BLaER1 treated with 17β-estradiol and CSF1 and Interleukin-3, amounts not matched to agents 10 nM and 100 nM (cell line): ENCODE data around the gene IGF1.

Source experiments
- H3K27ac ChIP-seq, 11 experiments: shearing (Covaris generic); formaldehyde crosslinking; 2 replicates each; pipeline ENCODE4 v1.8.1; 2022
- H3K27me3 ChIP-seq, 11 experiments: shearing (Covaris generic); formaldehyde crosslinking; 2 replicates each; pipeline ENCODE4 v1.8.1; 2022
- H3K36me3 ChIP-seq, 11 experiments: shearing (Covaris generic); formaldehyde crosslinking; 2 replicates each; pipeline ENCODE4 v1.8.1; 2022
- H3K4me1 ChIP-seq, 10 experiments: shearing (Covaris generic); formaldehyde crosslinking; 2 replicates each; pipeline ENCODE4 v1.8.1; 2022
- H3K4me2 ChIP-seq, 11 experiments: shearing (Covaris generic); formaldehyde crosslinking; 2 replicates each; pipeline ENCODE4 v1.8.1; 2022
- H3K4me3 ChIP-seq, 10 experiments: shearing (Covaris generic); formaldehyde crosslinking; 2 replicates each; pipeline ENCODE4 v1.8.1; 2022
- H3K9ac ChIP-seq, 11 experiments: shearing (Covaris generic); formaldehyde crosslinking; 2 replicates each; pipeline ENCODE4 v1.8.1; 2022
- H3K9me3 ChIP-seq, 11 experiments: shearing (Covaris generic); formaldehyde crosslinking; replicated peaks in 1 of 11; 2 replicates each; pipeline ENCODE4 v1.8.1; 2022
- H4K20me1 ChIP-seq, 11 experiments: shearing (Covaris generic); formaldehyde crosslinking; 2 replicates each; pipeline ENCODE4 v1.8.1; 2022
- Cebpa-rat ChIP-seq, 11 experiments: shearing (Covaris generic); IDR thresholded peaks; 2 replicates each; pipeline ENCODE4 v1.8.1; 2022

IGF1 gene

DNA sequence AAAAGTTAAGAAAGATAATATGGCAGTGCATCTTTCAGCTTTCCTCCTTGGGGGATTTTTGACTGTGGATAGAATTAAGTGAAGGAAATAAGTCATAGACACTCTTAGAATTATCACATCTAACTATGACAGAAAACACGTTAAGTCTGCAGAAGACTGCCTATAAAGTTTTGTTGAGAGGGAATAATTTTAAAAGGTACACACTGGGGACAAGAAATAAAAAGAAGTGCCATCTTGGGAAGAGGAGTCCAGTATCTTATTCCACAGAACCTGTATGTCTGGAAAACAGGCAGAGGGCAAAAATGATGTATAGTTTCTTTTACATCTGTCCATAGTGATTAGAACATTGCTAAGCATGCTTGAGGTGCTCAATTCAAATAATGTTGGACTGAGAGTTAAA, 80.7 kb downstream of the IGF1 start:
- Histone ChIP-seq H3K4me3 (no peak overlapping the region), H3K4me1 (no peaks in the 10 kb centered on the region), H3K27me3 (no peaks in the 10 kb centered on the region), H3K36me3 (no peaks in the 10 kb centered on the region), H3K4me2 (no peak overlapping the region), H3K9me3 (no peaks in the 10 kb centered on the region), H4K20me1 (no peaks in the 10 kb centered on the region), H3K27ac (no peak overlapping the region), H3K9ac (no peak overlapping the region)
- no peak for TF ChIP-seq Cebpa-rat (IDR thresholded peaks at IDR 0.05)

DNA sequence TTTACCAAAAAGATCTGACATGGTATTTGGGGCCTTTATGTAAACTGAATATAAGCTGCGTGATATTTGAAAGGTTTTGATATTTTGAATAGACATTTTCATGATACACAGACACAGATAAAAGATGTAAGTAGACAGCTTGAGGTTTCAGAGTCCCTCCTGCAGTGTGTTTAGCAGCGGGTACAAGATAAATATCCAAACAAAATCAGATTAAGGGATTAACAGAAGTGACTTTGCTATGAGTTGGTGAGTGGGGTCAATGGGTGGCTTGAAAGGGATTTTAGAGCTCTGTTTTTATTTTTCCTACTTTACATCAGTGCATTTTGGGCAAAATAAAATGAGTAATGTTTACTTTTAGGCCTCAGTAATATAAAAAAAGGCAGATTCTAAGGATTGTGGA, 84.1 kb downstream of the IGF1 start:
- Histone ChIP-seq H3K9ac (no peak overlapping the region), H3K4me2 (no peak overlapping the region), H3K36me3 (no peaks in the 10 kb centered on the region), H4K20me1 (no peaks in the 10 kb centered on the region), H3K9me3 (no peaks in the 10 kb centered on the region), H3K27ac (no peak overlapping the region), H3K4me3 (no peak overlapping the region), H3K27me3 (no peaks in the 10 kb centered on the region), H3K4me1 (no peaks in the 10 kb centered on the region)
- TF ChIP-seq Cebpa-rat (IDR thresholded peaks at IDR 0.05): no peak

DNA sequence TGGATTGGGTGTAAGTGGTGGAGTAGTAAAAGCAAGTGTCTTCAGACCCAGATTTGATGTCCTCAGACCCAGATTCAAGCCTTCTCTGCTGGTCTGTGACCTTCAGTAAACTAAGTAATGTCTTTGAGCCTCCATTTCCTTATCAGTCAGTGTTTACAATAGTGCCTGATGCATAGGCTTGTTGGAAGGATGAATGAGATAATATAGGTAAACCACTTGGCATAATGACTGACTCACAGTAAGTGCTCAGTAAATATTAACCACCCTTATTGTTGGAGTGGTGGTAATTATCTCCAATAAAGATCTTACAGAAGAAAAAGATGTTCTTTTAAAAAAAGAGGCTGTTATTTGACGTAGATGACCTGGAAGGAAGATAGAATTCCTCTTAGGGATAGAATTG, 86.2 kb downstream of the IGF1 start:
- no peak for TF ChIP-seq Cebpa-rat (IDR thresholded peaks at IDR 0.05)

DNA sequence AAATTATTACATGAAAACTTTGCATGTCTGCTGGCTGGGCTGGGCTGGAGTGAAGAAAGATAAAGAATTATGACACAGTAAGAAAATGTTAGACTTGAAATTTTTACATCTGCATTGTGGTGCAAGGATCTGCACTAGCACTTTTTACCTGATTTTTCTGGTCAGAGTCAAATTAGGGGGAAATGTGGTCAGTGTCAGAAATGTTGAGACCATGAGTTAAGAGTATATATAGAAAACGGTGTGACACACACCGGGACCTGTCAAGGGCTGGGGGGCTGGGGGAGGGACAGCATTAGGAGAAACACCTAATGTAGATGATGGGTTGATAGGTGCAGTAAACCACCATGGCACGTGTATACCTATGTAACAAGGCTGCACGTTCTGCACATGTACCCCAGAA, 90.3 kb downstream of the IGF1 start:
- Histone ChIP-seq H3K4me3 (no peak overlapping the region), H3K4me2 (no peak overlapping the region)

More for the DNA sequence above, 86.2 kb downstream of the IGF1 start:
- Histone ChIP-seq H3K4me3 (no peak overlapping the region), H3K27me3 (no peaks in the 10 kb centered on the region), H4K20me1 (no peaks in the 10 kb centered on the region), H3K27ac (no peak overlapping the region), H3K9me3 (no peaks in the 10 kb centered on the region), H3K36me3 (no peaks in the 10 kb centered on the region), H3K4me2 (no peak overlapping the region), H3K9ac (no peak overlapping the region), H3K4me1 (no peaks in the 10 kb centered on the region)

DNA sequence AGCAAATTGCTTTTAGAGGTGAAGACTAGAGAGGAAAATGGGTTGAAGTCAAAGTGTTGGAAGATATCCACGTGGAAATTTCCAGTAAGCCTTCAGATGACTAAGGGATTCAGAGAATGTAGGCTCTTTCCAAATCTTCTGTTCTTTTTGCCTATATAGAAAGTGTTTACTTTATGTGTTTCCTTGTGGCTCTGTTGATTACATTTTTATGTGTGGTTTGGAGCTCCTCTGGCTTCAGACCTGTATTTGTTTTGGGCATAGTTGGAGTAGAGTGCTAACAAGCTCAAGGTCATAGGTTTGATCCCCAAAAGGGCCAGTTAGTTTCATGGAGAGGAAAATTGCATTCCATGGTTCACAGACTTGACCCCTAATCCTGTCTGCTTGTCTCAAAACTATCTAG, 91.9 kb downstream of the IGF1 start:
- peaks cover 6 to 17% (median 13%) of the 10 kb centered on the region in 11 experiments; a peak in 18 of 22 replicates for H3K9me3 ChIP-seq
- H3K27ac ChIP-seq: no peak overlapping the region
- no peak overlapping the region for H3K4me2 ChIP-seq
- H4K20me1 ChIP-seq: no peaks in the 10 kb centered on the region
- H3K36me3 ChIP-seq: no peaks in the 10 kb centered on the region
- H3K27me3 ChIP-seq: no peaks in the 10 kb centered on the region
- no peak for TF ChIP-seq Cebpa-rat (IDR thresholded peaks at IDR 0.05)
- no peak overlapping the region for H3K9ac ChIP-seq
- H3K4me3 ChIP-seq: no peak overlapping the region
- H3K4me1 ChIP-seq: no peaks in the 10 kb centered on the region

More for the DNA sequence above, 90.3 kb downstream of the IGF1 start:
- Histone ChIP-seq H3K27ac (no peak overlapping the region), H3K4me1 (no peaks in the 10 kb centered on the region), H4K20me1 (no peaks in the 10 kb centered on the region), H3K9ac (no peak overlapping the region), H3K27me3 (no peaks in the 10 kb centered on the region), H3K9me3 (peaks cover 0 to 2% (median 0%) of the 10 kb centered on the region in 11 experiments; a peak in 3 of 22 replicates), H3K36me3 (no peaks in the 10 kb centered on the region)
- TF ChIP-seq Cebpa-rat (IDR thresholded peaks at IDR 0.05): no peak

DNA sequence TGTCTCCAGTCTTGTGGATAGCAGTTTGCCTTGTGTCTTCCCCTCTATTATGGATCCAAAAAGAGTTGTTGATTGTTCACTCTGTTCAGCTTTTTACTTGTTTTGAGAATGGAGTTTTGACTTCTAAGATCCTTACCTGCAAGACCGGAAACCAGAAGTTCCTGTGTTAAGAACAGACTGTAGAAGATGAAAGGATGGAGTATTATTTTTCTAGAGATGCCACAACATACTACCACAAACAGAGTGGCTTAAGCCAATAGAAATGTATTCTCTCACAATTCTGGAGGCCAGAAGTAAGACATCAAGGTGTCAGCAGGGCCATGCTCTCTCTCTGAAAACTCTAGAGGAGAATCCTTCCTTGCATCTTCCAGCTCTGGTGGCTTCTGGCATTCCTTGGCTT, 95.0 kb downstream of the IGF1 start:
- Histone ChIP-seq H3K27ac (no peak overlapping the region), H3K4me3 (no peak overlapping the region), H3K9ac (no peak overlapping the region), H4K20me1 (no peaks in the 10 kb centered on the region), H3K4me2 (no peak overlapping the region), H3K9me3 (peaks cover 6 to 21% (median 16%) of the 10 kb centered on the region in 11 experiments; a peak in 18 of 22 replicates), H3K27me3 (no peaks in the 10 kb centered on the region), H3K4me1 (no peaks in the 10 kb centered on the region), H3K36me3 (no peaks in the 10 kb centered on the region)
- TF ChIP-seq Cebpa-rat (IDR thresholded peaks at IDR 0.05): no peak

DNA sequence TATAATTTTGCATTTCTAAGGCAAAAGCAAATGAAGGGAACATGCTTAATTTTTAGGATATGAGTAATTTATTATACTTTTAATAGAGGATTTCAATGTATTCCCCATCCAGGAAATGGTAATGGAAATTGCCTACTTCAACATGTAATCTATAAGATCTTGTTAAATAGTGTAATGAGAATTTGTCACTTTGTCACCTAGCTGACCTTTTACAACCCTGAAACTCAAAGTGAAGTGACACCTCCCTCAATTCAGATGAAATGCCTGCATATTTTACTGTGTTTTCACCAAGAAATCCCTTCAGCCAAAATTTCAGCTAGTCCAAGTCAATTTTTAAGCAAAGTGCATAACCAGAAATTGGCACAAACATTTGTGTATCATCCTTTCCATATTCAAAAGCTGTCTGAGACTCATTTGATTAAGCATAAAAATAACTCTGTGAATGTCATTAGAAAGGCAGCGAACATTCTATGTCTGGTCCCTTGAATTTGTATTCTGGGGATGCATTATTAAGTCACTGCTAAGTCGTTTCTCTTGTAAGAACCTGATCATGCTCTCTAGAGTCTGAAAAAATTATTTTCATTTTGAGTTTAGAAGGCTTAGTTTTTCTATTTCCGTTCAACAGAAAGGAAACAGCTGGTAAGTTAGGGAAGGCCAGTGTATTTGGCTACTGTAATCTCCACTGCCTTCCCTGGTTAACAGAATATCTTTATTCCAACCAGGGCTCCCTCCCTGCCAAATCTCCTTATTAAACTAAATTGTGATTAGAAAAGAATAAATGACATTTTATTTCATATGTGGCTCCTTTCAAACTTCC, 100.8 kb downstream of the IGF1 start:
- Histone ChIP-seq H3K4me2 (no peak overlapping the region), H4K20me1 (no peaks in the 10 kb centered on the region), H3K9ac (no peak overlapping the region), H3K4me1 (no peaks in the 10 kb centered on the region; a peak in 1 of 20 replicates), H3K27ac (no peak overlapping the region), H3K9me3 (peaks cover 2 to 17% (median 12%) of the 10 kb centered on the region in 11 experiments; a peak in 18 of 22 replicates), H3K27me3 (no peaks in the 10 kb centered on the region), H3K4me3 (no peak overlapping the region), H3K36me3 (no peaks in the 10 kb centered on the region)
- TF ChIP-seq Cebpa-rat (IDR thresholded peaks at IDR 0.05): no peak

DNA sequence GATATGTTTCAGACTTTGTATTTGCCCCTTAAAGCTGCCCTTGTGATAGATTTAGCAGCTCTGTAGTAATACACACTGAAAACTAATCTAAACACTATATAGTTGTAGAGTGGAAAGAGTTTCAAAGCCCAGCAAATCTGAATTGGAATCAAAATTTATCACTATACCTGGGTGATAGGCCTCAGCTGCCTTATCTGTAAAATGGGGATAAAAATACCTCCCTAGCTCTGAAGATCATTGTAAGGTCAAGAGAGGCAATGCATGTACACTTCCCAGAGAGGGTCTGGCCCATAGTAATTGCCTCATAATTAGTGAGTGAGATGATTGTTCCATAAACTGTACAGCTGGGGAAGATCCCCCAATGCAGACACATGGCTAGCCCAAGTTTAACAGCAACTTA, 103.6 kb downstream of the IGF1 start:
- Histone ChIP-seq H4K20me1 (no peaks in the 10 kb centered on the region), H3K27ac (no peak overlapping the region), H3K27me3 (no peaks in the 10 kb centered on the region), H3K4me1 (peaks cover 0 to 5% (median 0%) of the 10 kb centered on the region in 10 experiments; a peak in 2 of 20 replicates), H3K9ac (no peak overlapping the region), H3K9me3 (no peaks in the 10 kb centered on the region), H3K4me2 (no peak overlapping the region), H3K36me3 (no peaks in the 10 kb centered on the region), H3K4me3 (no peak overlapping the region)
- TF ChIP-seq Cebpa-rat (IDR thresholded peaks at IDR 0.05): no peak

DNA sequence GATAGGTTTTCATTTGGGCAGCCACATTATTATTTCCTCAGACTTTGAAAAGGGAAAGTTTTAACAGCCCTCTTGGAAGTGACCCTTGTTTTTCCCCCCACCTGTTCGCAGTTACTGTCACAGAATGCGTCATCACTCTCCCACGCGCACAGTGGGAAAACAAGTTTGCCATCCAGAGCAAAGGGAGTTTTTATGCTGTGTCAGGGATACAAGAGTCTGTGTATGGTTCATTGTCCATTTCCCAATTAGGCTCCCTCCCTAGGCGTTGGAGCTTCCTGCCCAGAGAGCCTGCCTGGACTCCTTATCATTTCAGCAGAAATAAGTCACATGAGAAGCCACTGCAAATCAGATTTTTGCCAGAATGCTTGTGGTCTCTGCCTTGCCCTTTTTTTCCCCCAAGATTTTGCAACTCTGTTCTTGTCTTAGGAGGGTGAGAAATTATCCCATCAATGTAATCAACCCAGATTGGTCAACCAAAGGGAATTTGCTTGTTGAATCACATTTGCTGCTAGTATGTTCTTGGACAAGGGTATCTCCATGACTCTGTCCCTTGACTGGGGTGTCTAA, 104.1 kb downstream of the IGF1 start:
- Histone ChIP-seq H3K9me3 (no peaks in the 10 kb centered on the region), H3K27me3 (no peaks in the 10 kb centered on the region), H3K27ac (no peak overlapping the region), H4K20me1 (no peaks in the 10 kb centered on the region), H3K9ac (no peak overlapping the region), H3K36me3 (no peaks in the 10 kb centered on the region), H3K4me2 (no peak overlapping the region), H3K4me1 (peaks cover 0 to 5% (median 0%) of the 10 kb centered on the region in 10 experiments; a peak in 2 of 20 replicates), H3K4me3 (no peak overlapping the region)
- no peak for TF ChIP-seq Cebpa-rat (IDR thresholded peaks at IDR 0.05)
